Measurements from ENCODE around the gene NDUFA6. TPM values are rescaled to one million over a fixed set of nuclear protein-coding genes. Genes with fewer than 3 reads are reported as not detected.

The NDUFA6 gene
- total and polyA plus RNA-seq, 2 of the 13 experiments (the other 11 are each of a cell fraction or from before 2014, with no cell fraction given) = 68.5 to 87.8 TPM

DNA sequence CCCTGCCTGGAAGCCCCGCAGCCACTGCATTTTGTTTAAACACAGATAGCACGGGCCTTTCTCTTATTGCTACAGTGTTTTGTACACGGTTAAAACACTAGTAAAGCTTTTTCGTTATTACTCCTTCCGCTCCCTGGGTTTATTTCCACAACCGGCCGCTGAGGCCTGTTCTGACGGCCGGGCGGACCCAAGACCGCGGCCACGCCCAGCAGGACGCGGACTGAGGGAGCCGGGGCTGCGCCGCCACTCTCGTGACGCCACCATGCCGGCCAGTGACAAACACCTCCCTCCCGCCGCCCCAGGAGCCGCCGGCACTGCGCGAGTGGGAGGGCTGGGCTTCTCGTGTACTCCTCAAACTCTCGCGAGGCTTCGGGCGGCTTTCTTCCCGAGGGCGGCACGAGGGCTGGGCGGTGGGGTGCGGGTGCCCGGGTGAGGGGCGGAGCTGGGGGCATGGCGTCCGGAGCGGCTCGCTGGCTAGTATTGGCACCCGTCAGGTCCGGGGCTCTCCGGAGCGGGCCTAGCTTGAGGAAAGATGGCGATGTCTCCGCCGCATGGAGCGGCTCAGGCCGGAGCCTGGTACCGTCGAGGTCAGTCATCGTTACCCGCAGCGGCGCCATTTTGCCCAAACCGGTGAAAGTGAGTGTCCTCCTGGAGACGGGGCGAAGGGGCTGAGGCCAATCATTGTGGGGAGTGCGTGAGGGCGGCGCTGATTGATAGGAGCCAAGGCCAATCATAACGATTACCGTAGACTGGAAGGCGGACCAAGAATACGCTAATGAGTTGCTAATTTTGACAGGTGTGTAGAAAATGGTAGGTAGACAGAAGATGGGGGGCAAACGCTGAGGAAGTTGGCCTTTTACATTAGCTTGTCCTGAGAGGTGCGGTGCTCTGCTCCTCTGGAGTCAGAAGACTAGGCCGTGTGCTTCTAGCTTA is 11.0 kb downstream of the NDUFA6 start, which contains the start of gene SMDT1 (continued):
- TF ChIP-seq, protein P1, sequence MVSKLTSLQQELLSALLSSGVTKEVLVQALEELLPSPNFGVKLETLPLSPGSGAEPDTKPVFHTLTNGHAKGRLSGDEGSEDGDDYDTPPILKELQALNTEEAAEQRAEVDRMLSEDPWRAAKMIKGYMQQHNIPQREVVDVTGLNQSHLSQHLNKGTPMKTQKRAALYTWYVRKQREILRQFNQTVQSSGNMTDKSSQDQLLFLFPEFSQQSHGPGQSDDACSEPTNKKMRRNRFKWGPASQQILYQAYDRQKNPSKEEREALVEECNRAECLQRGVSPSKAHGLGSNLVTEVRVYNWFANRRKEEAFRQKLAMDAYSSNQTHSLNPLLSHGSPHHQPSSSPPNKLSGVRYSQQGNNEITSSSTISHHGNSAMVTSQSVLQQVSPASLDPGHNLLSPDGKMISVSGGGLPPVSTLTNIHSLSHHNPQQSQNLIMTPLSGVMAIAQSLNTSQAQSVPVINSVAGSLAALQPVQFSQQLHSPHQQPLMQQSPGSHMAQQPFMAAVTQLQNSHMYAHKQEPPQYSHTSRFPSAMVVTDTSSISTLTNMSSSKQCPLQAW (CRISPR knock-in tag; IDR thresholded peaks at IDR 0.05) = peak; percentile 83
- TF ChIP-seq PITX1 (CRISPR knock-in tag; IDR thresholded peaks at IDR 0.05) = 0 out of 2 replicates have a peak, but pooled peaks have one; percentile 8
- TF ChIP-seq NFIB (CRISPR knock-in tag; IDR thresholded peaks at IDR 0.05; ENCODE audit: borderline replicate concordance) = no peak
- TF ChIP-seq, protein P2, sequence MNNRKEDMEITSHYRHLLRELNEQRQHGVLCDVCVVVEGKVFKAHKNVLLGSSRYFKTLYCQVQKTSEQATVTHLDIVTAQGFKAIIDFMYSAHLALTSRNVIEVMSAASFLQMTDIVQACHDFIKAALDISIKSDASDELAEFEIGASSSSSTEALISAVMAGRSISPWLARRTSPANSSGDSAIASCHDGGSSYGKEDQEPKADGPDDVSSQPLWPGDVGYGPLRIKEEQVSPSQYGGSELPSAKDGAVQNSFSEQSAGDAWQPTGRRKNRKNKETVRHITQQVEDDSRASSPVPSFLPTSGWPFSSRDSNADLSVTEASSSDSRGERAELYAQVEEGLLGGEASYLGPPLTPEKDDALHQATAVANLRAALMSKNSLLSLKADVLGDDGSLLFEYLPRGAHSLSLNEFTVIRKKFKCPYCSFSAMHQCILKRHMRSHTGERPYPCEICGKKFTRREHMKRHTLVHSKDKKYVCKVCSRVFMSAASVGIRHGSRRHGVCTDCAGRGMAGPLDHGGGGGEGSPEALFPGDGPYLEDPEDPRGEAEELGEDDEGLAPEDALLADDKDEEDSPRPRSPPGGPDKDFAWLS (CRISPR knock-in tag; IDR thresholded peaks at IDR 0.05; ENCODE audit: borderline replicate concordance) = no peak
- TF ChIP-seq, protein P3, sequence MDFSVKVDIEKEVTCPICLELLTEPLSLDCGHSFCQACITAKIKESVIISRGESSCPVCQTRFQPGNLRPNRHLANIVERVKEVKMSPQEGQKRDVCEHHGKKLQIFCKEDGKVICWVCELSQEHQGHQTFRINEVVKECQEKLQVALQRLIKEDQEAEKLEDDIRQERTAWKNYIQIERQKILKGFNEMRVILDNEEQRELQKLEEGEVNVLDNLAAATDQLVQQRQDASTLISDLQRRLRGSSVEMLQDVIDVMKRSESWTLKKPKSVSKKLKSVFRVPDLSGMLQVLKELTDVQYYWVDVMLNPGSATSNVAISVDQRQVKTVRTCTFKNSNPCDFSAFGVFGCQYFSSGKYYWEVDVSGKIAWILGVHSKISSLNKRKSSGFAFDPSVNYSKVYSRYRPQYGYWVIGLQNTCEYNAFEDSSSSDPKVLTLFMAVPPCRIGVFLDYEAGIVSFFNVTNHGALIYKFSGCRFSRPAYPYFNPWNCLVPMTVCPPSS (IDR thresholded peaks at IDR 0.05) = no peak
- peak; percentile 94 for TF ChIP-seq CHD2 (IDR thresholded peaks at IDR 0.05; ENCODE audit: low read depth, low read length)
- TF ChIP-seq PAX8 (CRISPR knock-in tag; IDR thresholded peaks at IDR 0.05; ENCODE audit: borderline replicate concordance) = no peak
- TF ChIP-seq, protein P4, sequence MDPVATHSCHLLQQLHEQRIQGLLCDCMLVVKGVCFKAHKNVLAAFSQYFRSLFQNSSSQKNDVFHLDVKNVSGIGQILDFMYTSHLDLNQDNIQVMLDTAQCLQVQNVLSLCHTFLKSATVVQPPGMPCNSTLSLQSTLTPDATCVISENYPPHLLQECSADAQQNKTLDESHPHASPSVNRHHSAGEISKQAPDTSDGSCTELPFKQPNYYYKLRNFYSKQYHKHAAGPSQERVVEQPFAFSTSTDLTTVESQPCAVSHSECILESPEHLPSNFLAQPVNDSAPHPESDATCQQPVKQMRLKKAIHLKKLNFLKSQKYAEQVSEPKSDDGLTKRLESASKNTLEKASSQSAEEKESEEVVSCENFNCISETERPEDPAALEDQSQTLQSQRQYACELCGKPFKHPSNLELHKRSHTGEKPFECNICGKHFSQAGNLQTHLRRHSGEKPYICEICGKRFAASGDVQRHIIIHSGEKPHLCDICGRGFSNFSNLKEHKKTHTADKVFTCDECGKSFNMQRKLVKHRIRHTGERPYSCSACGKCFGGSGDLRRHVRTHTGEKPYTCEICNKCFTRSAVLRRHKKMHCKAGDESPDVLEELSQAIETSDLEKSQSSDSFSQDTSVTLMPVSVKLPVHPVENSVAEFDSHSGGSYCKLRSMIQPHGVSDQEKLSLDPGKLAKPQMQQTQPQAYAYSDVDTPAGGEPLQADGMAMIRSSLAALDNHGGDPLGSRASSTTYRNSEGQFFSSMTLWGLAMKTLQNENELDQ (CRISPR knock-in tag; IDR thresholded peaks at IDR 0.05; ENCODE audit: borderline replicate concordance) = no peak
- TF ChIP-seq, protein P5, sequence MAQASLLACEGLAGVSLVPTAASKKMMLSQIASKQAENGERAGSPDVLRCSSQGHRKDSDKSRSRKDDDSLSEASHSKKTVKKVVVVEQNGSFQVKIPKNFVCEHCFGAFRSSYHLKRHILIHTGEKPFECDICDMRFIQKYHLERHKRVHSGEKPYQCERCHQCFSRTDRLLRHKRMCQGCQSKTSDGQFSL (CRISPR knock-in tag; IDR thresholded peaks at IDR 0.05) = no peak
- no peak; the same call in none of the 2 replicates for TF ChIP-seq SALL2 (CRISPR knock-in tag; IDR thresholded peaks at IDR 0.05)
- TF ChIP-seq, protein P6, sequence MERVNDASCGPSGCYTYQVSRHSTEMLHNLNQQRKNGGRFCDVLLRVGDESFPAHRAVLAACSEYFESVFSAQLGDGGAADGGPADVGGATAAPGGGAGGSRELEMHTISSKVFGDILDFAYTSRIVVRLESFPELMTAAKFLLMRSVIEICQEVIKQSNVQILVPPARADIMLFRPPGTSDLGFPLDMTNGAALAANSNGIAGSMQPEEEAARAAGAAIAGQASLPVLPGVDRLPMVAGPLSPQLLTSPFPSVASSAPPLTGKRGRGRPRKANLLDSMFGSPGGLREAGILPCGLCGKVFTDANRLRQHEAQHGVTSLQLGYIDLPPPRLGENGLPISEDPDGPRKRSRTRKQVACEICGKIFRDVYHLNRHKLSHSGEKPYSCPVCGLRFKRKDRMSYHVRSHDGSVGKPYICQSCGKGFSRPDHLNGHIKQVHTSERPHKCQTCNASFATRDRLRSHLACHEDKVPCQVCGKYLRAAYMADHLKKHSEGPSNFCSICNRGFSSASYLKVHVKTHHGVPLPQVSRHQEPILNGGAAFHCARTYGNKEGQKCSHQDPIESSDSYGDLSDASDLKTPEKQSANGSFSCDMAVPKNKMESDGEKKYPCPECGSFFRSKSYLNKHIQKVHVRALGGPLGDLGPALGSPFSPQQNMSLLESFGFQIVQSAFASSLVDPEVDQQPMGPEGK (CRISPR knock-in tag; IDR thresholded peaks at IDR 0.05) = peak; percentile 73
- TF ChIP-seq TMF1 (CRISPR knock-in tag; IDR thresholded peaks at IDR 0.05; ENCODE audit: low read depth) = no peak; the same call in 1 of the 2 replicates
- no peak for TF ChIP-seq EP300 (IDR thresholded peaks at IDR 0.05; ENCODE audit: low read depth in 2 of 2, low read length in 2 of 2)
- no peak for TF ChIP-seq EP300 (CRISPR knock-in tag; IDR thresholded peaks at IDR 0.05; ENCODE audit: borderline replicate concordance)
- TF ChIP-seq, protein P7, sequence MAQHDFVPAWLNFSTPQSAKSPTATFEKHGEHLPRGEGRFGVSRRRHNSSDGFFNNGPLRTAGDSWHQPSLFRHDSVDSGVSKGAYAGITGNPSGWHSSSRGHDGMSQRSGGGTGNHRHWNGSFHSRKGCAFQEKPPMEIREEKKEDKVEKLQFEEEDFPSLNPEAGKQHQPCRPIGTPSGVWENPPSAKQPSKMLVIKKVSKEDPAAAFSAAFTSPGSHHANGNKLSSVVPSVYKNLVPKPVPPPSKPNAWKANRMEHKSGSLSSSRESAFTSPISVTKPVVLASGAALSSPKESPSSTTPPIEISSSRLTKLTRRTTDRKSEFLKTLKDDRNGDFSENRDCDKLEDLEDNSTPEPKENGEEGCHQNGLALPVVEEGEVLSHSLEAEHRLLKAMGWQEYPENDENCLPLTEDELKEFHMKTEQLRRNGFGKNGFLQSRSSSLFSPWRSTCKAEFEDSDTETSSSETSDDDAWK (CRISPR knock-in tag; IDR thresholded peaks at IDR 0.05) = no peak
- TF ChIP-seq ZNF30 (CRISPR knock-in tag; IDR thresholded peaks at IDR 0.05) = no peak

All from HepG2 (cell line).